ENCODE data around the gene PRR14.

Gene PRR14

DNA sequence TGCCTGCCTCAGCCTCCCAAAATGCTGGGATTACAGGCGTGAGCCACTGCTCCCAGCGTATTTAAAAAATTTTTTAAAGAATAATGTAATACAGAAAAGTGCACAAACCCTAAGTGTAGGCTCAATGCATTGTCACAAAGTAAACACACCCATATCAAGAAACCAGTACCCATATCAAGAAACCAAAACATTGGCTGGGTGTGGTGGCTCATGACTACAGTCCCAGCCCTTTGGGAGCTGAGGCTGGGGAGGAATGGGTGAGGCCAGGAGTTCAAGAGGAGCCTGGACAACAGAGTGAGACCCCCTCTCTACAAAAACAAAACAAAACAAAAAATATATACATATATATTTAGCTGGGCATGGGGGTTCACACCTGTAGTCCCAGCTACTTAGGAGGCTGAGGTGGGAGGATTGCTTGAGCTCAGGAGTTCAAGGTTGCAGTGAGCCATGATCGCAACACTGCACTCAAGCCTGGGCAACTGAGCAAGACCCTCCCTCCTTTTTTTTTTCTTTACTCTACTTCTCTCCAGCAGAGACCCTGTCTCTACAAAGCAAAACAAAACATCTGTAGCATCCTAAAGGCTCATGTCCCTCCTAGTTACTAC lies 9.3 kb upstream of the PRR14 start:
- DNase-seq (ENCODE audit: low read depth in 1 of 2, low spot score in 1 of 2): no peak
- no peak for TF ChIP-seq JUND (IDR thresholded peaks at IDR 0.05; ENCODE audit: low read depth)
- in situ Hi-C loops (cut with HindIII; ENCODE audit: low pct_unique_long_range_greater_than_20kb, low sequenced_read_pairs): loop anchor here (25.0 kb wide), 1 partner anchor 204 kb away; the partner anchor contains the start of genes DCTPP1 and SEPHS2

DNA sequence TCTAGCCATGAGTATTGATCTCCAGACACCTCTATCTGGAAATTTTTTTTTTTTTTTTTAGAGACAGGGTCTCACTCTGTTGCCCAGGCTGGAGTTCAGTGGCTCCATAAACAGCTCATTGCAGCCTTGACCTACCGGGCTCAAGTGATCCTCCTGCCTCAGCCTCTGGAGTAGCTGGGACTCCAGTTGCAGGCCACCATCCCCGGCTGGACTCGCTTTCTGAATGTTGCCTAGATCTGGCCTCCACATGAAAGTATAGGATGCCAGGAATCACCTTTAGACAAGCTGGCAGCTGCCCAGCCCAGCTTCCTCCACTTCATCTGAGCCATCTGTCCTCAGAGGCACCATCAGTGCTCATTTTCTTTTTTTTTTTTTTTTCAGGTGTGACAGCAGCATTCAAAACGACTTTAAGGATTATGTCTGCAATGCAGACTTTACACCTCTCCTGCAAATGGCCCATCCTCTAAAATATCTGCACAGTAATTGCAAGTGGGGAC lies 6.4 kb upstream of the PRR14 start:
- no peak for TF ChIP-seq JUND (IDR thresholded peaks at IDR 0.05; ENCODE audit: low read depth)
- no peak for DNase-seq (ENCODE audit: low read depth in 1 of 2, low spot score in 1 of 2)
- in situ Hi-C loops (cut with HindIII; ENCODE audit: low pct_unique_long_range_greater_than_20kb, low sequenced_read_pairs): loop anchor here (25.0 kb wide), 1 partner anchor 207 kb away; the partner anchor contains the start of genes DCTPP1 and SEPHS2

DNA sequence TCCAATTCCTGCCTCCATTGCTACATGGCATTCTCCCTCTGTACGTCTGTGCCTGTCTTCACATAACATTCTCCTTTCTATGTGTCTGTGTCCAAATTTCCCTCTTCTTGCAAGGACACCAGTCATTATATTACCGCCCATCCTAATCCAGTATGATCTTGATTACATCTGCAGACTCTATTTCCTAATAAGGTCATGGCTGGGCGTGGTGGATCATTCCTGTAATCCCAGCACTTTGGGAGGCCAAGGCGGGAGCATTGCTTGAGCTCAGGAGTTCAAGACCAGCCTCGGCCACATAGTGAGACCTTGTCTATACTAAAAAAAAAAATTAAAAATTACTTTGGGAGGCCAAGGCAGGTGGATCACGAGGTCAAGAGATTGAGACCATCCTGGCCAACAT lies 5.0 kb upstream of the PRR14 start:
- DNase-seq (ENCODE audit: low read depth in 1 of 2, low spot score in 1 of 2): no peak
- TF ChIP-seq JUND (IDR thresholded peaks at IDR 0.05; ENCODE audit: low read depth): no peak
- in situ Hi-C loops (cut with HindIII; ENCODE audit: low pct_unique_long_range_greater_than_20kb, low sequenced_read_pairs): loop anchor here (25.0 kb wide), 1 partner anchor 208 kb away; the partner anchor contains the start of genes DCTPP1 and SEPHS2

DNA sequence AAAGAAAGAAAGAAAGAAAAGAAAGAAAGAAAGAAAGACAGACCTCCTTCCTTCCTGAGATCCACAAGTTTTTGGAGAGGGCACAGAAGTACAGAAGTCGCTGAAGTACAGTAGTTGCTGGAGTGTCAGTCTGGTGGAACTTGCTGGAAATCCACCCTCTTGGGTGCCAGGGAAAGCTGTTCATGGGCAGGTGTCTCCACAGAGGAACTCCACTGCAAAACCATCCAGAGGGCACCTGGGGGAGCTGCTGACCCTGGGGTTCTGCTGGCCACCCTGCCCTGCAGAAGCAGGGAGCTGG lies 3.5 kb upstream of the PRR14 start:
- in situ Hi-C loops (cut with HindIII; ENCODE audit: low pct_unique_long_range_greater_than_20kb, low sequenced_read_pairs): loop anchor here (25.0 kb wide), 1 partner anchor 210 kb away; the partner anchor contains the start of genes DCTPP1 and SEPHS2
- no peak for TF ChIP-seq JUND (IDR thresholded peaks at IDR 0.05; ENCODE audit: low read depth)
- no peak for DNase-seq (ENCODE audit: low read depth in 1 of 2, low spot score in 1 of 2)

DNA sequence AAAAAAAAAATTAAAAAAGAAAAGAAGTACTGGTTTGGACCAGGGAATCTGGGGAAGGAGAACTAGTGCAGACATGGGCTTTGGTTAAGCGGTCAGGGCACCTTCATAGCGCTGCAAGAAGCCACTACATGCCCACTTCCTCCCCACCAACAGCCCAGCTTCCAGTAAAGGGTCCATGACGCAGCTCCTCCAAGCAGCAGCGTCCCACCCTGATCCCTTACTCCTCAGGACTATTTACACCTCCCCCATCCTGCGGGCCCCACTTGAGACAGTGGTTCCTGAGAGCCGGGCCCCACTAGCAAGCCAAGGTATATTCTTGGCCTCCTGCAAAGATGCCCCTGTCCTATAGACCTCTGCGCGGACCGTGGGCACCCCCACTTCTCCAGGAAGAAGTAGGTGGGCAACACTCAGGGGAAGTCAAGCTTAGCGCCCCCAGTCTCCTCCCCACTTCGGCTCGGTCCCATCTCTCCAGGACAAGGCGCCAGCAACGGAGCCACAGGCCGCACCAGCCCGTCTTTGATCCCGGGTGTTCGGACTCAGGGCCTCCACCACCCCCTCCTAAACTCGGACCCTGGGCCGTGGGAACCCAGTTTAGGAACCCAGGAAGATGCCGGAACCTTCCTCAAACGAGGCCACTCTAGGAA lies 913 bp upstream of the PRR14 start:
- DNase-seq (ENCODE audit: low read depth in 1 of 2, low spot score in 1 of 2): no peak
- TF ChIP-seq JUND (IDR thresholded peaks at IDR 0.05; ENCODE audit: low read depth): no peak
- in situ Hi-C loops (cut with HindIII; ENCODE audit: low pct_unique_long_range_greater_than_20kb, low sequenced_read_pairs): loop anchor here (25.0 kb wide), 1 partner anchor 213 kb away; the partner anchor contains the start of genes DCTPP1 and SEPHS2

DNA sequence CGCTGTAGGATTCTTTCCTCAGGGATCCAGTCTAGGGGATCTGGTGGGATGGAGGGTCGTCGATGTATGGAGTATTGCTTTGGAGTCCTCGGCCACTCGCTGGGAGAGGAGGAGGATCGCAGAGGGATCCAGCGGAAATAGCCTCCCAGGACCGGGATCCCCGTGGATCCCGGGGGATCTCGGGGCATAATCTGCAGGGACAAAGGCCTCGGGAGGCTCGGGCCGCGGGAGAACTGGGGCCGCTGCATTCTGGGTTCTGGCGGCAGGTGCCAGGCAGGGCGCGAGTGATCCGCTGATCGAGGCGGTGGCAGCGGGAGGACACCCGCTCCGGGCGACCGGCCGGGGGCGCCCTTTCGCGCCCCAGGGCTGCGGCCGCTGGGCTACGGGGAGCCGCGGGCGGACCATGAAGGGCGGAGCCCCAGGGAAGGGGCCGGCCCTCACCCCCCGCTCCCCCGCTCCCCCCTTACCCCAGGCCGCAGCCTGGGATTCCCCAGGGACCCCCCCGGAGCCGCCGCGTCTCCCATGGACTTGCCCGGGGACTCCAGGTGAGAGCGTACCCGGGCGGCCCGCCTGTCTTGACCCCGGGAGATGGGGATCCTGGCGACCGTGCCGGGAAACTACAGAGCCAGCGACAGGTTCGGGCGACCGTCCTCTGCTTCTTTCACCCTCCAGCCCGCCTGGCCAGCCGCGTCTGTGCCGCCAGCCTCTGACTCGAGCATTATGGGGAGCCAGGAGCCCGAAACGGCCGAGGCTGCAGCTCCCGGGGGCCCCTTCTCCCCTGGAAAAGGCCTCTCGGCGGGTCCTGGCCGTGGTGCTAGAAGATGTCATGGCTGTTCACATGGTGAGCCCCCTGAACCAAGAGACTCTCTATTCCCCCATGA lies 604 bp downstream of the PRR14 start:
- no peak for TF ChIP-seq JUND (IDR thresholded peaks at IDR 0.05; ENCODE audit: low read depth)
- peak; percentile 61 to 68 for DNase-seq (ENCODE audit: low read depth in 1 of 2, low spot score in 1 of 2)
- in situ Hi-C loops (cut with HindIII; ENCODE audit: low pct_unique_long_range_greater_than_20kb, low sequenced_read_pairs): no loop called here

DNA sequence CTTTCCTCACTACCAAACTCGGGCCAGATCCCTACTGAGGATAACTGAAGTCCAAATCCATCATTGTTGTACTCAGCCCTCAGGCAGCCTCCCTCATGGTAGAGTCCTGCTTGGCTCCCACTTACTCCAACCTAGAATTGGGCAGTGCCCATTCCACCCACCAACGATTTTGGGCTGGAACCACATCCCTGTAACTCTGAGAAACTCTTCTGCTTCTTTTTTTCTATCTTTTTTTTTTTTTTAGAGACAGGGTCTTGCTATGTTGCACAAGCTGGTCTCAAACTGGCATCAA lies 1.2 kb downstream of the PRR14 start:
- in situ Hi-C loops (cut with HindIII; ENCODE audit: low pct_unique_long_range_greater_than_20kb, low sequenced_read_pairs): no loop called here

DNA sequence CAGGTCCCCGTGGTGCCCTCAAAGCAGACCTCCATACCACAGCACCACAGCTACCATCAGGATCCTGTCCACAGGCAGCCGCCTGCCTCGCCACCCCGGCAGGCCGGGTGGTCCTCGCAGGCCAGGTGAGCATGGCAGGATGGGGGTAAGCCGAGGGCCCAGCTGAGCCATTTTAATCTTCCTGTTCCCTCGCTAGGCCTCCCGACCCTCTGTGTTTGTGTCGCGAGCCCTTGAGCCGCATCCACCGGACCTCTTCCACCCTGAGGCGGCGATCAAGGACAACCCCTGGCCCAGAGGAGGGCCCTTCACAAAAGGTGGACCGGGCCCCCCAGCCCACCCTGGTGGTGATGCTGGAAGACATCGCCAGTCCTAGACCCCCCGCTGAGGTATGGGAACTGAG lies 2.0 kb downstream of the PRR14 start:
- in situ Hi-C loops (cut with HindIII; ENCODE audit: low pct_unique_long_range_greater_than_20kb, low sequenced_read_pairs): no loop called here
- no peak for DNase-seq (ENCODE audit: low read depth in 1 of 2, low spot score in 1 of 2)
- TF ChIP-seq JUND (IDR thresholded peaks at IDR 0.05; ENCODE audit: low read depth): no peak

More for the DNA sequence above, 1.2 kb downstream of the PRR14 start:
- no peak for DNase-seq (ENCODE audit: low read depth in 1 of 2, low spot score in 1 of 2)
- TF ChIP-seq JUND (IDR thresholded peaks at IDR 0.05; ENCODE audit: low read depth): no peak

DNA sequence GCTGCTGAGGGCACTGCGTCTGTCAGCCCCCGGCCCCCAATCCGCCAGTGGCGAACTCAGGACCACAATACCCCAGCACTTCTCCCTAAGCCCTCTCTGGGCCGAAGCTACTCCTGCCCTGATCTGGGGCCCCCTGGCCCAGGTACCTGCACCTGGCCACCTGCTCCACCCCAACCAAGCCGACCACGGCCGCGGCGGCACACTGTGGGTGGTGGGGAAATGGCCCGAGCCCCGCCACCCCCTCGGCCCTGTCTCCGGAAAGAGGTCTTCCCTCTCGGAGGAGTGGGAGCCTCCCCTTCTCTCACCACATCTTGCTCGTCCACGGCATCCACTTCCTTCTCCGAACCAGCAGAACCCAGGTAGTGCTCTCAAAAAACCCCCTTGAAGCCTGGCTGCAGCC lies 4.1 kb downstream of the PRR14 start:
- TF ChIP-seq JUND (IDR thresholded peaks at IDR 0.05; ENCODE audit: low read depth): no peak
- no peak for DNase-seq (ENCODE audit: low read depth in 1 of 2, low spot score in 1 of 2)
- in situ Hi-C loops (cut with HindIII; ENCODE audit: low pct_unique_long_range_greater_than_20kb, low sequenced_read_pairs): no loop called here

DNA sequence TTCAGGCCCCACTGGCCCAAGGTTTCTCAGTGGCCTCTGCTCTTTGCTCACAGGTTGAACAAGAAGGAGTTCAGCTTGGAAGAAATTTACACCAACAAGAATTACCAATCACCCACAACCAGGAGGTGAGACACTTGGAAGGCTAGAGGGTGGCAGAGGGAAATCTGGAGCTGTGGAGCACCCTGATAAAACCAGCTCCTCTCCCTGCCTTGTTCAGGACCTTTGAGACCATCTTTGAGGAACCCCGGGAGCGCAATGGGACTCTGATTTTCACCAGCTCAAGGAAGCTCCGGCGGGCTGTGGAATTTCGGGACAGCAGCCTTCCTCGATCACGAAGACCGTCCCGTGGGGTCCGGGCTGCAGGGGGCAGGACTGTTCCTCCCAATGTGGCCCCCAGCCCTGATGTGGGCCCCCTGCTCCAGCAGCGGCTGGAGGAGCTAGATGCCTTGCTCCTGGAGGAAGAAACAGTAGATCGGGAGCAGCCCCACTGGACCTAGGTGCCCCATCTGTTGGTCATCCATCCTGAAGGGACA lies 5.1 kb downstream of the PRR14 start:
- no peak for TF ChIP-seq JUND (IDR thresholded peaks at IDR 0.05; ENCODE audit: low read depth)
- no peak for DNase-seq (ENCODE audit: low read depth in 1 of 2, low spot score in 1 of 2)
- in situ Hi-C loops (cut with HindIII; ENCODE audit: low pct_unique_long_range_greater_than_20kb, low sequenced_read_pairs): no loop called here

DNA sequence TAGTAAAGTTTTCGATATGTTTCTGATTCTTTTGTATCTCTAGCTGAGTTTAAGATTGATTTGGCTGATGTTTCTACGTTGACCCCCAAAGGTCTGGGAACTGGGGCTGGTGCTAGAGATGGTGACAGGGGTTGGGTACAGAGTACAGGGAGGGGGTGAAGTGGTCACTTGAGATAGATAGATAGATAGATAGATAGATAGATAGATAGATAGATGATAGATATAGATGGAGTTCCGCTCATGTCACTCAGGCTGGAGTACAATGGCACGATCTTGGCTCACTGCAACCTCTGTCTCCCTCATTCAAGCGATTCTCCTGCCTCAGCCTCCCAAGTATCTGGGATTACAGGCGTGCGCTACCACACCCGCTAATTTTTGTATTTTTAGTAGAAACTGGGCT lies 5.6 kb downstream of the PRR14 start:
- in situ Hi-C loops (cut with HindIII; ENCODE audit: low pct_unique_long_range_greater_than_20kb, low sequenced_read_pairs): no loop called here

DNA sequence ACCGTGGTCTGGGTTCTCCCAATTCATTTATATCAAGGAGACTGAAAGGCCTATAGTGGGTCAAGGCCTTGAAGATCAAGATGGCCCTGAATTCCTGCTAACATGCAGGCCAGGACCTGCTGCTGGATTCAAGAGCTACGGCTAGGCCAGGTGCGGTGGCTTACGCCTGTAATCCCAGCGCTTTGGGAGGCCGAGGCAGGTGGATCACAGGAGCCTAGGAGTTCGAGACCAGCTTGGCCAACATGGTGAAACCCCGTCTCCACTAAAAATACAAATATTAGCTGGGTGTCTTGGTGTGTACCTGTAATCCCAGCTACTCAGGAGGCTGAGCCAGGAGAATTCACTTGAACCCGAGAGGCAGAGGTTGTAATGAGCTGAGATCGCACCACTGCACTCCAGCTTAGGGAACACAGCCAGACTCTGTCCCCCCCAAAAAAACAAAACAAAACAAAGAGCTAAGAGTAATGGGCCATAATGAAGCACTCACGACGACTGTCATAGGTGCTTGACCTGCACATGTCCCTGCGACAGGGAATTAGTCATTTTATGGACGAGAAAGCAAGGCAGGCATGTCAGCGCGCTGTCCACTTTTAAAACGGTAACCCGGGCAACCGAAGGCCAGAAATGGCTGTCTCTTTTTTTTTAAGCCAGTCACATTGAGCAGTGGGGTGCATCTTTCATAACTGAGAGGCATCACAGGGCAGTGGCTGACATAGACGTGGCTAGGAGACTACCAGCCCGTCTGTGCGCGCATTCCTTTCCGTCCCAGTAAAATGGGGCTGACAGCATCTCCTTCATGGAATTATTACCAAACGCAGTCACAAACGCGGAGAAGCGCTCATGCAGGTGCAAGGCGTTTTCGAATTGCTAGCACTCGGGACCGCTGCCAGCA lies 6.5 kb downstream of the PRR14 start:
- in situ Hi-C loops (cut with HindIII; ENCODE audit: low pct_unique_long_range_greater_than_20kb, low sequenced_read_pairs): no loop called here
- TF ChIP-seq JUND (IDR thresholded peaks at IDR 0.05; ENCODE audit: low read depth): no peak
- no peak for DNase-seq (ENCODE audit: low read depth in 1 of 2, low spot score in 1 of 2)

More for the DNA sequence above, 5.6 kb downstream of the PRR14 start:
- no peak for DNase-seq (ENCODE audit: low read depth in 1 of 2, low spot score in 1 of 2)
- TF ChIP-seq JUND (IDR thresholded peaks at IDR 0.05; ENCODE audit: low read depth): no peak
